HepG2 (cell line): Measurements from ENCODE around the gene WSCD1. TPM values are rescaled to one million over a fixed set of nuclear protein-coding genes. Genes with fewer than 3 reads are reported as not detected.

Source experiments
- PAXIP1 ChIP-seq: sonication (generic); formaldehyde crosslinking; conservative IDR thresholded peaks from 2 replicates; pipeline ENCODE4 v1.4.0; 2020; ENCODE audit warnings: mild to moderate bottlenecking, missing genetic modification reagents, moderate library complexity
- SRSF9 ChIP-seq: fragments of 200-400 bp; formaldehyde crosslinking; IDR thresholded peaks from 2 replicates; pipeline ENCODE4 v1.6.1; 2018; ENCODE audit warnings: borderline replicate concordance, mild to moderate bottlenecking, low read depth, low read length; ENCODE audit not compliant: insufficient read depth, poor library complexity, severe bottlenecking
- ZFYVE20 ChIP-seq: sonication (generic); formaldehyde crosslinking; IDR thresholded peaks from 2 replicates; pipeline ENCODE4 v1.8.0; 2023; ENCODE audit warnings: low read depth, mild to moderate bottlenecking, moderate library complexity, missing genetic modification reagents, borderline replicate concordance
- ZNF720 ChIP-seq: sonication (generic); formaldehyde crosslinking; IDR thresholded peaks from 2 replicates; pipeline ENCODE4 v1.4.0; 2020; ENCODE audit warnings: missing genetic modification reagents
- ZNF740 ChIP-seq: sonication (generic); formaldehyde crosslinking; IDR thresholded peaks from 2 replicates; pipeline ENCODE4 v1.4.0; 2020; ENCODE audit warnings: missing genetic modification reagents
- polyA plus RNA-seq, 8 experiments: library from polyadenylated mRNA; depleted of rRNA in 3 of 8; stranded (reverse) in 7 of 8; unstranded in 1 of 8; fragments of >200 nt; fragmentation: Illumina TruSeq in 4 of 8; extraction: Trizol in 4 of 8; gene quantifications; 2 replicates each; pipeline versions ENCODE4 v1.2.1 to v1.2.3, GENCODE V29; 2011 to 2016; ENCODE audit warnings: low read depth in 4 of 8, missing spikeins in 1 of 8, mixed read lengths in 1 of 8; ENCODE audit not compliant: insufficient read depth in 1 of 8
- total RNA-seq, 5 experiments: library from RNA; depleted of rRNA; stranded (reverse); fragments of >200 nt; fragmentation: Illumina TruSeq; extraction: Trizol; gene quantifications; 2 replicates each; pipeline ENCODE4 v1.2.3, GENCODE V29; 2016; ENCODE audit warnings: low read depth in 1 of 5
- TF ChIP-seq, protein P1 (sequence below): sonication (generic); formaldehyde crosslinking; IDR thresholded peaks from one replicate; pipeline ENCODE4 v1.5.1; 2020; ENCODE audit warnings: mild to moderate bottlenecking, missing genetic modification reagents; ENCODE audit errors: not compliant biosample characterization
- TF ChIP-seq, protein P2 (sequence below): sonication (generic); formaldehyde crosslinking; IDR thresholded peaks from 2 replicates; pipeline ENCODE4 v1.8.1; 2023; ENCODE audit warnings: mild to moderate bottlenecking, inconsistent platforms, moderate library complexity, missing genetic modification reagents, borderline replicate concordance
- TF ChIP-seq, protein P3 (sequence below): sonication (generic); formaldehyde crosslinking; IDR thresholded peaks from 2 replicates; pipeline ENCODE4 v1.4.0; 2020; ENCODE audit warnings: mild to moderate bottlenecking, missing genetic modification reagents

The WSCD1 gene
- total and polyA plus RNA-seq, 2 of the 13 experiments (the other 11 are each of a cell fraction or from before 2014, with no cell fraction given), result 0.24 to 2.7 TPM

GRCh38 chr17:6067060-6067459 lies 3.1 kb upstream of the WSCD1 start (continued):
- TF ChIP-seq, protein P1, sequence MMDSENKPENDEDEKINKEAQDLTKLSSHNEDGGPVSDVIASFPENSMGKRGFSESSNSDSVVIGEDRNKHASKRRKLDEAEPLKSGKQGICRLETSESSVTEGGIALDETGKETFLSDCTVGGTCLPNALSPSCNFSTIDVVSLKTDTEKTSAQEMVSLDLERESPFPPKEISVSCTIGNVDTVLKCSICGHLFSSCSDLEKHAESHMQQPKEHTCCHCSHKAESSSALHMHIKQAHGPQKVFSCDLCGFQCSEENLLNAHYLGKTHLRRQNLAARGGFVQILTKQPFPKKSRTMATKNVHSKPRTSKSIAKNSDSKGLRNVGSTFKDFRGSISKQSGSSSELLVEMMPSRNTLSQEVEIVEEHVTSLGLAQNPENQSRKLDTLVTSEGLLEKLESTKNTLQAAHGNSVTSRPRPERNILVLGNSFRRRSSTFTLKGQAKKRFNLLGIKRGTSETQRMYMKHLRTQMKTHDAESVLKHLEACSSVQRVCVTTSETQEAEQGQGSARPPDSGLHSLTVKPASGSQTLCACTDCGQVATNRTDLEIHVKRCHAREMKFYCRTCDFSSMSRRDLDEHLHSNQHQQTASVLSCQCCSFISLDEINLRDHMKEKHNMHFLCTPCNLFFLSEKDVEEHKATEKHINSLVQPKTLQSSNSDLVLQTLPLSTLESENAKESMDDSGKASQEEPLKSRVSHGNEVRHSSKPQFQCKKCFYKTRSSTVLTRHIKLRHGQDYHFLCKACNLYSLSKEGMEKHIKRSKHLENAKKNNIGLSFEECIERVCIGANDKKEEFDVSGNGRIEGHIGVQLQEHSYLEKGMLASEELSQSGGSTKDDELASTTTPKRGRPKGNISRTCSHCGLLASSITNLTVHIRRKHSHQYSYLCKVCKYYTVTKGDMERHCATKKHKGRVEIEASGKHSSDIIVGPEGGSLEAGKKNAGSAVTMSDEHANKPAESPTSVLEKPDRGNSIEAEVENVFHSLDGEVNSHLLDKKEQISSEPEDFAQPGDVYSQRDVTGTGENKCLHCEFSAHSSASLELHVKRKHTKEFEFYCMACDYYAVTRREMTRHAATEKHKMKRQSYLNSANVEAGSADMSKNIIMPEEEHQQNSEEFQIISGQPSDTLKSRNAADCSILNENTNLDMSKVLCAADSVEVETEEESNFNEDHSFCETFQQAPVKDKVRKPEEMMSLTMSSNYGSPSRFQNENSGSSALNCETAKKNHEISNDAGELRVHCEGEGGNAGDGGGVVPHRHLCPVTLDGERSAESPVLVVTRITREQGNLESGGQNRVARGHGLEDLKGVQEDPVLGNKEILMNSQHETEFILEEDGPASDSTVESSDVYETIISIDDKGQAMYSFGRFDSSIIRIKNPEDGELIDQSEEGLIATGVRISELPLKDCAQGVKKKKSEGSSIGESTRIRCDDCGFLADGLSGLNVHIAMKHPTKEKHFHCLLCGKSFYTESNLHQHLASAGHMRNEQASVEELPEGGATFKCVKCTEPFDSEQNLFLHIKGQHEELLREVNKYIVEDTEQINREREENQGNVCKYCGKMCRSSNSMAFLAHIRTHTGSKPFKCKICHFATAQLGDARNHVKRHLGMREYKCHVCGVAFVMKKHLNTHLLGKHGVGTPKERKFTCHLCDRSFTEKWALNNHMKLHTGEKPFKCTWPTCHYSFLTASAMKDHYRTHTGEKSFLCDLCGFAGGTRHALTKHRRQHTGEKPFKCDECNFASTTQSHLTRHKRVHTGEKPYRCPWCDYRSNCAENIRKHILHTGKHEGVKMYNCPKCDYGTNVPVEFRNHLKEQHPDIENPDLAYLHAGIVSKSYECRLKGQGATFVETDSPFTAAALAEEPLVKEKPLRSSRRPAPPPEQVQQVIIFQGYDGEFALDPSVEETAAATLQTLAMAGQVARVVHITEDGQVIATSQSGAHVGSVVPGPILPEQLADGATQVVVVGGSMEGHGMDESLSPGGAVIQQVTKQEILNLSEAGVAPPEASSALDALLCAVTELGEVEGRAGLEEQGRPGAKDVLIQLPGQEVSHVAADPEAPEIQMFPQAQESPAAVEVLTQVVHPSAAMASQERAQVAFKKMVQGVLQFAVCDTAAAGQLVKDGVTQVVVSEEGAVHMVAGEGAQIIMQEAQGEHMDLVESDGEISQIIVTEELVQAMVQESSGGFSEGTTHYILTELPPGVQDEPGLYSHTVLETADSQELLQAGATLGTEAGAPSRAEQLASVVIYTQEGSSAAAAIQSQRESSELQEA, result no peak
- no peak for TF ChIP-seq PAXIP1 (CRISPR knock-in tag)
- no peak for TF ChIP-seq ZNF740 (CRISPR knock-in tag)
- TF ChIP-seq ZNF720 (CRISPR knock-in tag), result no peak
- TF ChIP-seq, protein P2, sequence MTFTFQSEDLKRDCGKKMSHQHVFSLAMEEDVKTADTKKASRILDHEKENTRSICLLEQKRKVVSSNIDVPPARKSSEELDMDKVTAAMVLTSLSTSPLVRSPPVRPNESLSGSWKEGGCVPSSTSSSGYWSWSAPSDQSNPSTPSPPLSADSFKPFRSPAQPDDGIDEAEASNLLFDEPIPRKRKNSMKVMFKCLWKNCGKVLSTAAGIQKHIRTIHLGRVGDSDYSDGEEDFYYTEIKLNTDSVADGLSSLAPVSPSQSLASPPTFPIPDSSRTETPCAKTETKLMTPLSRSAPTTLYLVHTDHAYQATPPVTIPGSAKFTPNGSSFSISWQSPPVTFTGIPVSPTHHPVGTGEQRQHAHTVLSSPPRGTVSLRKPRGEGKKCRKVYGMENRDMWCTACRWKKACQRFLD, result no peak
- no peak for TF ChIP-seq ZFYVE20 (CRISPR knock-in tag)
- TF ChIP-seq SRSF9, result no peak
- TF ChIP-seq, protein P3, sequence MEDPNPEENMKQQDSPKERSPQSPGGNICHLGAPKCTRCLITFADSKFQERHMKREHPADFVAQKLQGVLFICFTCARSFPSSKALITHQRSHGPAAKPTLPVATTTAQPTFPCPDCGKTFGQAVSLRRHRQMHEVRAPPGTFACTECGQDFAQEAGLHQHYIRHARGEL (CRISPR knock-in tag), result no peak
